NOMO-1 treated with dmso at 0.1 percent for 144 hours (cell line): ENCODE data around the gene RNF112.
"Not testable (repeated sequence)": the region's sequence is repeated elsewhere in the genome, so short reads cannot be mapped to it uniquely, and the experiment has no call there.

Experiments used
- DNase-seq: peaks from one replicate; lab custom pipeline; 2025; ENCODE audit not compliant: unreplicated experiment; lab: John Stamatoyannopoulos, UW

The RNF112 gene

DNA sequence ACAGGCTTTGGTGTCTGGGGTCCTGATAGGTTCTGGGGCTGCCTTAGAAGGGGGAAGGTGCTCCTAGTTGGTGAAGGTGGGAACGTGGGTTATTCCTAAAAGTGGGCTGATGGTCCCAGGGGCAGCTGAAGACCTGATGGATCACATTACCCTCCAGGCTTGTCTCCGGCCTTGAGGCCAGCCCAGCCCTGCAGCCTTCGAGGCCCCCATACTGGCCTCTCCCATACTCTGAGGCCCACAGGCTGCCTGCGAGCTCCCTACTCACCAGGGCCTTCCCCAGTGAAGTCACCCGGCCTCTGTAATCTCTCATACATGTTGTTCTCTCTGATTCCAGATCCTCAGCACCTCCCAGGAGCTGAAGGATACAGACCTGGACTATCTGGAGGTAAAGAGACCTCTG, 2.7 kb downstream of the RNF112 start:
- no peak for DNase-seq

DNA sequence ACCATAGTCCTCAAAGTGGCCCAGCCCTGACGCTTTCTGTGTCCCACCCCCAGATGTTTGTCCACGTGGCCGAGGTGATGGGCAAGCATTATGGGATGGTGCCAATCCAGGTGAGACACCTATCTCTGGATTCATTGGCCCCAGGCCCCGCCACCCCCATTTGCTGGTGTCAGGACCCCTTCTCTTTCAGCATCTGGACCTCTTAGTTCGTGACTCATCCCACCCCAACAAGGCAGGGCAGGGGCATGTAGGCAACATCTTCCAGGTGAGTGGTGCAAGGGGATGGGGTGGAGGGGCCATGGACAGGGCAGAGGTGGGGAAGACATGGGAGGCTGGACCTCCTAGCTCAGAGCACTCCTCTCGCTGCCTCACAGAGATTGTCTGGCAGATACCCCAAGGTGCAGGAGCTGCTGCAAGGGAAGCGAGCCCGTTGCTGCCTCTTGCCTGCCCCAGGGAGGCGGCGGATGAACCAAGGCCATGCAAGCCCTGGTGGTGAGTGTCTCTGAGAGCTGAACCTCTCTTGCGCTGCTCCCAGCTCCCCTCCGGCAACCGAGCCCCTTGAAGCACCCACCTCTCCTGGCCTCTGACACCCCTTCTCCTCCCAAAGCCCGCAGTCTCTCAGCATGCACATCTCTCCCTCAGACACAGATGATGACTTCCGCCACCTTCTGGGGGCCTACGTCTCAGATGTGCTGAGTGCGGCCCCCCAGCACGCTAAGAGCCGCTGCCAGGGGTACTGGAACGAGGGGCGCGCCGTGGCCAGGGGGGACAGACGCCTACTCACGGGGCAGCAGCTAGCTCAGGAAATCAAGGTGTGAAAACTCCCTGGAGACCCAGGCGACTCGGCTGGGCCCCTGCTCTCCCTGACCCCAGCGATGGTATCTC, 3.6 kb downstream of the RNF112 start:
- DNase-seq: no peak

DNA sequence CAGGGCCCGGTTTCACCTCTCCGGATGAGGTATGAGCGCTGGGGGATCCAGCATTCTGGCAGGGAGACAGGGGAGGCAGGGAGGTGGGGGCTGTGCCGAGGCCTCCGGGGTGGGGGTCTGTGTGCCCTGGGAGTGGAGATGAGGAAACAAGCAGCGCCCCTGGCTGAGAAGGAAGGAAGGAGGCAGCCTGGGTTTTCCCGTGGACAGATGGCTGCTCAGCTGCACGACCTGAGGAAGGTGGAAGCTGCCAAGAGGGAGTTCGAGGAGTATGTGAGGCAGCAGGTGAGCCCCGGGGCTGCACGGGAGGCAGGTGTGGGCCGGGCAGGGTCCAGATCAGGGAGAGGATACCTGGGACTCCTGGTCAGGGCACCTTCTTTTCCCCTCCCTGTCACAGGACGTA, 4.3 kb downstream of the RNF112 start:
- no peak for DNase-seq

DNA sequence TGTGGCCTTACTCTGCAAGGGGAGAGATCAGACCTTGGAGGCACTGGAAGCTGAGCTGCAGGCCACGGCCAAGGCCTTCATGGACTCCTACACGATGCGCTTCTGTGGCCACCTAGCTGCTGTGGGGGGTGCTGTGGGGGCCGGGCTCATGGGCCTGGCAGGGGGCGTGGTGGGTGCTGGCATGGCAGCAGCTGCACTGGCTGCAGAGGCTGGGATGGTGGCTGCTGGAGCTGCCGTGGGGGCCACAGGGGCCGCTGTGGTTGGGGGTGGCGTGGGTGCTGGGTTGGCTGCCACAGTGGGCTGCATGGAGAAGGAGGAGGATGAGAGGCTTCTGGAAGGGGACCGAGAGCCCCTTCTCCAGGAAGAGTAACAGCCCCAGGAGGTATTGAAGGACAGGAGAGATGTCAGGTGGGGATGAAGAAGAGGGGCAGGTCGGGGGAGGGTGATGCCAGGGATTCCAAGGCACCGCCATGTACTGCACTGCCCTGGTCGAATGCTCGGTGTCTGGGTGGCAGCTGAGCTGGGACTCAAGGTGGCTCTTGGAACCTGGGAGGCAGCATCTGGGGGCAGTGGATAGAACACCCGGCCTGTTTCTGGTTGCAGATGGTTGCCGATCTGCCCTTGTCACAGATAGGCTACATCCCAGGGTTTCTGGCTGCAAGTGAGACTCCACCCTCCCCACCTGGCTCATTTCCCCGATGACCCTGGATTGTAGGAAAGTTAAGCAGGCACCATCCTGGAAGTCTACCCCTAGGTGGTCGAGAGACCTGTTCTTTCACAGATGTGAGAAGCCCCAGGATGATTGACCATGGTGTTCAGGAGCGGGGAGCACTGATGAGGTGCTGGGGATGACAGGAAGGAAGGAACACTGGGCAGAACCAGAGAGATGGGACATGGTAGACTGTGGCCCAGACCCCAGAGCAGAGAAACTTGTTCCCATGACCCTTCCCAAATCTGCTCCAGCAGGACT, 5.1 kb downstream of the RNF112 start:
- no peak for DNase-seq

DNA sequence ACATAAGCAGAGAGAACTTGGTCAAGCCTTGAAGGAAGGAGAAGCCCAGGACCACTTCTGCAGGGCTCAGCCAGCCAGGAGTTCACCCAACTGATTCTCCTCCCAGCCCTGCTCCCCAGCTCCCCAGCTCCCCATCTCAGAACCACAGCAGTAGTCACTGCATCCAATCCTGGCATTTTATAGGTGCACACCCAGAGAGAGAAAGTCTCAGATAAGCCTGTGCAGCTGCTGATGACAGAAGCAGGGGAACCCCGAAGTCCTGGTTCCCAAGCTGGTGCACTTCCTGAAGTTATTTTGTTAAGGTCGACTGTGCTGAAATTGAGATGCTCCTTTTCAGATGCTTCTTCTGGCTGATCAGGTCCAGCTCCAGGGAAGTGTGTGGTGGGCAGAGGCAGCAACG, 6.6 kb downstream of the RNF112 start:
- no peak for DNase-seq

DNA sequence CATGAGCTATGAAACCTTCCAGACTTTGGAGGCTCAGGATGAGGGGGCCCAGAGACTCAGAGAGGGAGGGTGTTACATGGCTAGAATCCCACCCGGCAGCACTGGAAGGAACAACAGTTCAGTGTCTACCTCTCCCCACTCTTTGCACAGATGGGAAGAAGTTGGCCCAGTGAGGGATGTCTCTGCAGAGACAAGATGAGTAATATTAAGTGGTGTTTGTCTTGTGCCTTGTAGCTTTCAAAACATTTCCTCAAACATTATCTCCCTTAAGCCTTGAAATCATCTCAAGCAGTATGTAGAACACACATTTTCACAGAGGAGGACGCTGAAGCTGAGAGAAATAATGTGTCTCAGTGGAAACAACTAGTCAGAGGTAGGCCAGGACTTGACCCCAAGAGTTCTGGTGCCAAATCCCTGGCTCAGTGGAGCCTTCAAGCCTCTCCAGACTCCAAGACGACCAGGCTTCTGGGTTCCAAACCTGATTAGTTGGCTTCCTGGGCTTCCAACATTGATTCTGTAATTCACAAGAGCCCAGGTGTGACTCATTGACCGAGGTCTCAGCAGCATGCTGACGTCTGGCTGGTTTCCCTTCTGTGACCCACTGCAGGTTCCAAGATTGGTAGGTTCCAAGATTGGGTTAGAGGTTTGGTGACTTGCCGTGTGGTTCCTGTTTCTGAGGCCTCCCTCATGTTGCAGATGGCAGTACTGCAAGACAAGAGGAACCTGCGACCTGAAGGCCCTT, 7.4 kb downstream of the RNF112 start:
- DNase-seq: peak; percentile 36

DNA sequence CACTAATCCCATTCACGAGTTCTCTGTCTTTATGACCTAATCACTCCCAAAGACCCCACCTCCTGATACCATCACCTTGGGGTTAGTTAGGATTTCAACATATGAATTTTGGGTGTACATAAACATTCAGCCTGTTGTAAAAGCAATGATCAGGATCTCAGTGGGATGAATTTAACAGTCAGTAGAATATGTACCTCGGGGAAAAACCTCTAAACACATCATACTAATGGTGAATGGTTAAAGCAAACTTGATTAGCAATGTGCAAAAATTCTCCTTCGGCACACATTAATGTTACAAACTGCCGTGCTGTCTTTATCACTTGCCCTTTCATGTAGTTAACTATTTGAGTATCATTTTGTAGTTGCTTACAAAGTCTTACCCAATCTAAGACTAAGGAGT, 10.2 kb downstream of the RNF112 start:
- no peak for DNase-seq

DNA sequence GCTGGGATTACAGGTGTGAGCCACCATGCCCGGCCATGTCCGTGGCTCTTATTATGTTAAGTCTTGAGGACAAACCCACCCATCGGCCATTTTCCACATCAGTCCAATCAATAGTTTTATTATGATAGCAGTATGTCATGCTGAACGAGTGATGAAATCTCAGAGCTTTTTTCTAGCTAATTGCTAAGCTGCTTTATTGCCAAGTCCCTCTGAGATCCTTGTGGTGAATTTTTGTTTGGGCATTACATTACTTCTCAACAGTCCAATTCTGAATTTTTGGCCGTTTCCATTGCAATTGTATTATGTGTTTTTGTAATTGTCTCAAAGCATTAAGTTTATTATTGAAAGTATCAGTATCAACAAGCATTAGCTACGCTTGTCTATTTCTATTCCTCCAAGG, 10.9 kb downstream of the RNF112 start:
- DNase-seq: no peak

DNA sequence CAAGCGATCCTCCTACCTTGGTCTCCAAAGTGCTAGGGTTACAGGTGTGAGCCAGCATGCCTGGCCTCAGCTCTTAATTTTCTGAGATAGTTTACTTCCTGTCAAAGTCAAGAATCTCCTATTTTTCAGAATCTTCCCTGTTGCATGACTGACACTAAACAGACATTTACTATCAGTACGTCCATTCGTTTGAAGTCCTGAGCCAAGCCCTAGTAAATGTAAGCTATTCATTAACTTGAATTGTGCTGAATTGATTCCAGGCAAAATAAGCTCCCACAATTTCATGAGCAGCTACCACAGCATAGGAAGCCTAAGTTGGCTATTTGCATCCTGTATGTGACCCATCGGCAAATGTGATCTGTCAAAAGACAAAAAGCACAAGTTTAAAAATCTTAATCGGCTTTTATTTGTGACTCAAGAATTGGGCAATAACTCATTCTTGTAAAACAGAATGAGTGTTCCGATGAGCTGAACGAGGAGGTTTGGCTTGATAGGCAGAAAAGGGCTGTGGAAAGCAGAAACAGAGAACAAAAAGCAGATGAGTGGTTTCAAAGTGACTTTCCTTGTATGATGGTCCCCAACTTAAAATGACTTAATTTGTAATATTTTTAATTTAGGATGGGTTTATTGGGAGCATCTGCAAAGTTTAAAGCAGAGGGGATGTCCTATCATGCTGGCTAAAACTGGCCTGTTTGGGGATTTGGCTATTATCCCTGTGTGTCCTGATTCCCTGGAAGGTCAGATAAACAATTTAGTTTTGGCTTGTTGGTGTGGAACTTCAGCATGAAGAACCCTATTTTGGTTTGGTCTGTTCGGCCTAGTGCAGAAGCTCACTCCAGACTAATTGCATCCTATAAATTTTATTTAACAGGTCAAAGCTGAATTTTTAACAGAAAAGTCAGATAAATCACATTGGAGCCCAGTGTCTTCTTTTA, 14.2 kb downstream of the RNF112 start:
- DNase-seq: no peak

DNA sequence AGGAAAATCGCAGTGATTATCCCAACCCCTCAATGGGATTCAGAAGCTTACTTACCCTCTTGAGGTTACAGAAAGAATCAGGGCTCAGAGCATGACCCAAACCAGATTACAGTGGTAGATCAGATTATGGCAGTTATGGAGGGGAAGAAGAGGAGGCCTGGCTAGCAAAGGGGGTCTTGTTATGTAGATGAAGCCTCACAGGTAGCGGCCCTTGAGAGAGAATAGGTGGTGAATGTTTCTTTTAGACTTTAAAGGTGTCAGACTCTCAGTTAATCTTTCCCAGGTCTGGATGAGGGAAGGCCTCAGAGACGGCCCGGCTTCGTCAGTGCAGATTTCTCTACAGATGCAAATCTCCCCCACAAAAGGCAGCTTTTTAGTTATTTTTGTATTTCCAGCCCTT, 15.6 kb downstream of the RNF112 start:
- DNase-seq: no peak

DNA sequence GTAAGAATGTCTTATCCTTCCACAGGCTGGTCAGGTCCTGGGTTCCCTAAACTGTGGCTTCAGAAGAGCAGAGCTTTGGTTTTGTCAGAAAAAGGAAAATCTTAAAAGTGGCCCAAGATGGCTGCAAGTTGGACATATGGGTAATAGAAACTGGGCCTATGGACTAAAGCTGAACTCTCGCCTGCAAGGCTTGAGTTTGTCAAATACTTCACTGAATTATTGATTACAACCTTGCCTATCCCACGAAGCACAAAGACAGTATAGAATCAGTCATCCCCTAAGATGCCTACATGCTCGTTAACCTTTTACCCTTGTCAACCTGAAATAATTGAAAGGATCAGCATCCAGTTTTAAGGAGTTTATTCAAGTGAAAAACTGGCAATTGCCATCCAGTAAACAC, 20.7 kb downstream of the RNF112 start:
- DNase-seq: no peak

DNA sequence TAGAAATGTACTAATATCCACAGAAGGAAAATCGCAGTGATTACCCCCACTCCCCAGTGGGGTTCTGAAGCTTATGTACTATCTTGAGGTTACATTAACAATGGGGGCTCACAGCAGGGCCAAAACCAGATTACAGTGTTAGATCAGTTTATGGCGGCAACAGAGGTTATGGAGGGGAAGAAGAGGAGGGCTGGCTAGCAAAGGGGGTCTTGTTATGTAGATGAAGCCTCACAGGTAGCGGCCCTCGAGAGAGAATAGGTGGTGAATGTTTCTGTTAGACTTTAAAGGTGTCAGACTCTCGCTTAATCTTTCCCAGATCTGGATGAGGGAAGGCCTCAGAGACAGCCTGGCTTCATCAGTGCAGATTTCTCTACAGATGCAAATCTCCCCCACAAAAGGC, 22.2 kb downstream of the RNF112 start:
- DNase-seq: no peak

DNA sequence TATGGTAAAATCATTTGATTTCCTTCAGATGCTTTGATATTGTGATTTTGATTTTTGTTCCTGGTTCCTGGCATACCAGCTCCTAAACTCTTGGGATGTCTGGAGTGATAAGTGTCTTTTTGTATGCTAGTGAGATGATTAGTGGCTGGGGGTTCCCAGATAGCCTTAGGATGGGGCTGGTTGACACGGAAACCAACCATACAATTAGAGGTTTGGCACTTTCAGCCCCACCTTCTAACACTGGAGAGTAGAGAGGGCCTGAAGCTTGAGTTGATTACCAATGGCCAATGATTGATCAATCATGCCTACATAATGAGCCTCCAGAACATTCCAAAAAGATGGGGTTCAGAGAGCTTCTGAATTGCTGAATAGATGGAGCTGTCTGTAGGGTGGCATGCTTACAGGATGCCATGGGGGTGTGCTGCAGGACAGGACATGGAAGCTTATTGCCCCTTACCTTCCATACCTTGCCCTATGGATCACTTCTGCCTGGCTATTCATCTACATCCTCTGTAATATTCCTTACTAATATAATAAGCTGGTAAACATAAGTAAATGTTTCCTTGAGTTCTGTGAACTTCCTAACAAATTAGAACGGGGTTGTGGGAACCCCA, 22.8 kb downstream of the RNF112 start:
- no peak for DNase-seq

DNA sequence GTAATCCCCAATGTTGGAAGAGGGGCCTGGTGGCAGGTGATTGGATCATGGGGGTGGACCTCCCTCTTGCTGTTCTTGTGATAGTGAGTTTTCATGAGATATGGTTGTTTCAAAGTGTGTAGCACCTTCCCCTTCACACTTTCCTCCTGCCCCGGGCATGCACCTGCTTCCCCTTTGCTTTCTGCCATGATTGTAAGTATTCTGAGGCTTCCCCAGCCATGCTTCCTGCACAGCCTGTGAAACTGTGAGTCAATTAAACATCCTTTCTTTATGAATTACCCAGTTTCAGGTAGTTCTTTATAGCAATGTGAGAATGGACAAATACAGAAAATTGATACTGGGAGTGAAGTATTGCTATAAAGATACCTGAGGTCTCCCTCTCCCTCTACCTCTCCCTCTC, 29.4 kb downstream of the RNF112 start:
- no peak for DNase-seq

DNA sequence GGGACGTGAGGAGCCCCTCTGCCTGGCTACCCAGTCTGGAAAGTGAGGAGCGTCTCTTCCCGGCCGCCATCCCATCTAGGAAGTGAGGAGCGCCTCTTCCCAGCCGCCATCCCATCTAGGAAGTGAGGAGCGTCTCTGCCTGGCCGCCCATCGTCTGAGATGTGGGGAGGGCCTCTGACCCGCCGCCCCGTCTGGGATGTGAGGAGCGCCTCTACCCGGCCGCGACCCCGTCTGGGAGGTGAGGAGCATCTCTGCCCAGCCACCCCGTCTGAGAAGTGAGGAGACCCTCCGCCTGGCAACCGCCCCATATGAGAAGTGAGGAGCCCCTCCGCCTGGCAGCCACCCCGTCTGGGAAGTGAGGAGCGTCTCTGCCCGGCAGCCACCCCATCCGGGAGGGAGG, 30.3 kb downstream of the RNF112 start:
- DNase-seq: not testable (repeated sequence)

DNA sequence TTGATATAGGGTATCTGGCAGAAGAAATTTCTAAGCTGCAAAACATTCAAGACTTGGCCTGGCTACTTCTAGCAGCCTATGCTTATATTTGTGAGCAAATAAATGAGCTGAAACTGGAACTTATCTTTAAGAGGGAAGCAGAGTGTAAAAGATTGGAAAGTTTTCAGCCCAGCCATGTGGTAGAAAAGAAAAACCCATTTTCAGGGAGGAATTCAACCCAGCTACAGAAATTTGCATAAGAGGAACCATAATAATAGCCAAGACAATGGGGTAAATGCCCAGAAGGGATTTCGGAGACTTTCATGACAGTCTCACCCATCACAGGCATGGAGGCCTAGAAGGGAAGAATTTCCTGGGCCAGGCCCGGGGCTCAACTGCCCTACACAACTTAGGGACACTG, 31.7 kb downstream of the RNF112 start:
- DNase-seq: no peak

DNA sequence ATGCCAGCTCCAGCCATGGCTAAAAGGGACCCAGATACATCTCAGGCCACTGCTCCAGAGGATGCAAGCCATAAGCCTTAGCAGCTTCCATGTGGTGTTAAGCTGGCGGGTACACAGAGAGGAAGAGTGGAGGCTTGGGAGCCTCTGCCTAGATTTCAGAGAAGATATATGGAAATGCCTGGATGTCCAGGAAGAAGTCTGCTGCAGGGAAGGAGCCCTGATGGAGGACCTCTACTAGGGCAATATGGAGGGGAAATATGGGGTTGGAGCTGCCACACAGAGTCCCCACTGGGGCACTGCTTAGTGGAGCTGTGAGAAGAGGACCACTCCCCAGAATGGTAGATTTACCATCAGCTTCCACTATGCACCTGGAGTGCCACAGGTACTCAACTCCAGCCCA, 32.1 kb downstream of the RNF112 start:
- DNase-seq: no peak

DNA sequence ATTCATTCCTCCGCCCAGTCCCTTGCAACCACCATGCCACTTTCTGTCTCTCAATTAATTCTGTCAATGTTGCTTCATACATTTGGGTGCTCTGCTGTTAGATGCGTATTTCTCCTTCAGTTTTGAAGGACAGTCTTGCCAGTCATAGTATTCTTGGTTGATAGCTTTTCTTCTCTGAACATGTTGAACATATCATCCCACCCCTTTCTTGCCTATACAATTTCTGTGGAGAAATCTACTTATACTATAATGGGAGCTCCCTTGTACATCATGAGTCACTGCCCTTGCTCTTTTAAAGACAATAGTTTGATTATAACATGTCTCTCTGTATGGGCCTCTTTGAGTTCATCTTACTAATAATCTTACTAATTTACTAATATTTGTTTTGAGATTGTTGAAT, 34.1 kb downstream of the RNF112 start:
- DNase-seq: no peak

DNA sequence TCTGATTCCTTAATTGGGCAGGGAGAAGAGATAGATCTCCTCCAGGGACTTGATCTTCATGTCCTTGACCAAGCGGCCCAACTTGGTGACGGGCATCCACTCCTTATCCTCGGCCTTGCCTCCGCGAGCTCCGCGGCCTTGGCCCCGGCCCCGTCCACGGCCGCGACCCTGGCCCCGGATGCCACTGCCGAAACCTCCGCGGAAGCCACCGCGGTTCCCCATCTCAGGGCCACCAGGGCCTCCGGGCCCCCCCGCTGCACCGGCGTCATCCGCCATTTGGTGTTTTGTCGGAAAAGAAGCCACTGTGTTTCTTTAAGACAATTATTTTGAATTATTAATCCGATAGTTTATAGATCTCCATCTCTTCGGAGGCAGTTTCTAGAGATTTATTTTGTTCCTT, 35.5 kb downstream of the RNF112 start:
- not testable (repeated sequence) for DNase-seq

DNA sequence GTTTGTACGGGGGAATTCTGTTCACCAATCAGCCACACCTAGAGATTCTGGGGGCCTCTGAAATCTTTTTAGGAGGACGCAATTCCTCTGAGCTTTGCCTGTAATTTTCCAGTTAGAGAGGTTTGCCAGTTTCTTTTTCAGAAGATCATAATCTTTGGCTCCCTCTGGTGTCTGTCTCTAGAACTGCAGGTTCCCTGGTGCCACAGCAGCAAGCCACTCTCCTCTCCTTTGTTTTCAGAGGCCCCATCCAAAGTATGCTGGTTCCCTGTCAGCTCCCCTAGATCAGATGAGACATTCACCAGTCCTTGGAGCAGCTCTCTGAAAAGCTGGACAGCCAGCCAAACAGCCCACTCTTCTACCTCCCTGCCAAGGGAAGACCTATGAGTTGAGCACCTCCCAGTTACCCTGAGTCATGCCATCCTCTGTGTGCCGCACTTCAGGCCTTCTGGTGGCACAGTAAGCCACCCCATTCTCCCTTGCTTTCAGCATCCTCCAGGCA, 36.1 kb downstream of the RNF112 start:
- peak; percentile 34 for DNase-seq
